ENCODE results near the gene KLRD1.
"Not testable (repeated sequence)": the region's sequence is repeated elsewhere in the genome, so short reads cannot be mapped to it uniquely, and the experiment has no call there.

The KLRD1 gene

DNA sequence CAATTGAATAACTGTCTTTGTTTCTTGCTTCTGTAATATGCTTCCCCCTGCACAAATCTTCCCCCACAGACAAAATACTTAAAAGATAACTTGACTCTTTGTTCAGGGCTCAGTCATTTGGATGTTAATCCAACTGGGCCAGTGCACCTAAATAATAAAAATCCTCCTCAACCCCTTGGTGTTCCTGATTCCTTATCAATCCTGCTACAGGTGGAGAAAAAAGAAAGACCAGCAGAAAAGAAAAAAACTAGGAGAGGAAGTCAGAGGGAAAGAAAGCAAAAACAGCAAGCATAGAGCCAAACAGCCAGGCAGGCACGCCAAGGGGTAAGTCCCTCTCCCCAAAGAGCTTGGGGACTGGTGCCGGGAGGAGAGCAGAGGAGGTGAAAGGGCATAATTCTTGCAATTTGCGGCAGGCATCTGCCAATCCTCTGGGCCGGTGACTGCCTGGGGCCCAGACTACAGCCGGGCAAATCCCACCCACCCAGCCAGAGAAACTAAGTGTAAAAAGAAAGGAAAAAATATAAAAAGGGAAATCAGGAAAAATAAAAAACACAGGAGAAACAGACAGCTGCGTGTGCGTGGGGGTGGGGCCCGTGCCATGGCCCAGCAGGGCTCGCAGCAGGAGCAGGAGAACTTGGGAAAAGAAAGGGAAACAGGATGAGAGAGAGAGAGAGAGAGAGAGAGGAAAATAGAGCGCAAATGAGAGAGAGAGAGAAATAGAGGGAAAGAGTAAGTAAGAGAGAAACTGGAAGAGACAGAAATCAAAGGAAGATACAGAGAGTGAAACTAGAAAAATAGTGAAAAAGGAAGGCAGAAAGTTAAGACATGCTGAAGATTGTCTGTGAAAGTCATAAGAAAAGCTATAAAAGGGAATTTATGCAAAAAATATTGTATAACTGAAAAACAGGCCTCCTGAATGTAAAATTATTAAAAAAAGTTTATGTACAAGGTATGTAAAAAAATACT is 60.8 kb downstream of the KLRD1 start:
- DNase-seq (ENCODE audit: low read depth in 3 of 3), result no peak

- DNase-seq (ENCODE audit: low read depth in 3 of 3), result no peak
Observed at GRCh38 chr12:10369557-10370415, 62.1 kb downstream of the KLRD1 start.

DNA sequence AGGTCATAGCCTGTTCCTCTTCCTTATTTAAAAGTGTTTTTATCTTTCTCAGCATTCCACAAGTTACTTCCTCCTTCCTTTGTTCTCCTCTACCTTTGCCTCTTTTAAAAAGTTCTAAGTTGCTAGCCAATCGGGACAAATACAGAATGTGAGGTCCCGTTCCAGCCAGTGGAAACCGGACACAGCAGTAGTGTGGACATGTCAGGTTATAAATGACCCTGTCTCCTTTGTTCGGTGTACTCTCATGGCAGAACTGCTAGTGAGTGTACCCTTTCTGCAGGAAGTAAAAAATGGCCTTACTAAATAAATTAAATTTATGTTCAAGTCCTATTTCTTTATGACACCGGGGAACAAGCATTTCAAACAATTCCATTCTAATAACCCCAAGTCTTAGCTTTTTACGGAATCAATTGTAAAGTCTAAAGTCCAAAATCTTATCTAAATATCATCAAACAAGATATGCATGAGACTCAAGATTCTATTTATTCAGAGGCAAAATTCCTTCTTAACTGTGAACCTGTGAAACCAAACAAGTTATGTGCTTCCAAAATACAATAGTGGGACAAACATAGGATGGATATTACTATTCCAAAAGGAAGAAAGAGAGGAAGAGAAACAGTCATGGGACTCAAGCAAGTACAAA is 64.3 kb downstream of the KLRD1 start:
- not testable (repeated sequence) for DNase-seq (ENCODE audit: low read depth in 3 of 3)

- no peak for DNase-seq (ENCODE audit: low read depth in 3 of 3)
Observed at GRCh38 chr12:10372559-10372958, 64.9 kb downstream of the KLRD1 start.

- no peak for DNase-seq (ENCODE audit: low read depth in 3 of 3)
Observed at GRCh38 chr12:10374624-10375018, 67.0 kb downstream of the KLRD1 start.

DNA sequence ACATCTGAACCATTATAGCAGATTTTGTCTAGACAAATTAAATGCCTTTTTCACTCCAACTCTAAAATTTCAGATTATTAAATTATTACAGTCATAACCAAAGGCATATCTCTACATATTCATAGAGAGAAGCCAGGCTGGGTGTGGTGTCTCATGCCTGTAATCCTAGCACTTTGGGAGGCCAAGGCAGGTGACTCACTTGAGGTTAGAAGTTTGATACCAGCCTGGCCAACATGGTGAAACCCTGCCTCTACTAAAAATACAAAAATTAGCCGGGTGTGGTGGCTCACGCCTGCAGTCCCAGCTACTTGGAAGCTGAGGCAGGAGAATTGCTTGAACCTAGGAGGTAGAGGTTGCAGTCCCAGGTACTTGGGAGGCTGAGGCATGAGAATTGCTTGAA is 71.1 kb downstream of the KLRD1 start:
- DNase-seq (ENCODE audit: low read depth in 3 of 3), result not testable (repeated sequence)

All from stimulated activated CD4-positive, alpha-beta T cell treated with anti-CD3 and anti-CD28 coated beads, TNF-alpha, amount 100 ng/mL, for 4 hours (primary cell).